Naive B cell (primary cell): ENCODE data around the gene BIRC7. TPM values are rescaled to one million over a fixed set of nuclear protein-coding genes. Genes with fewer than 3 reads are reported as not detected.

ENCODE experiments used
- ATAC-seq, 2 donors: fragments of 150-1000 bp; cut with Tn5 transposase; 2 replicates each; pipeline ENCODE4 v1.10.0; 2021; ENCODE audit warnings: low read depth in 2 of 2, mild to moderate bottlenecking in 2 of 2, moderate library complexity in 2 of 2
- DNase-seq: peaks from one replicate; pipeline ENCODE4 v3.0.0; 2022
- H3K27ac Mint-ChIP-seq, 6 donors: one replicate each; pipeline ENCODE4 v1.8.0; 2020 to 2022; ENCODE audit warnings: mild to moderate bottlenecking in 6 of 6, mixed read lengths in 6 of 6, moderate library complexity in 5 of 6, inconsistent platforms in 2 of 6
- H3K27me3 Mint-ChIP-seq, 3 donors: one replicate each; pipeline ENCODE4 v1.8.0; 2021 to 2022; ENCODE audit warnings: mixed read lengths in 3 of 3, mild to moderate bottlenecking in 1 of 3
- H3K36me3 Mint-ChIP-seq, 2 donors: one replicate each; pipeline ENCODE4 v1.8.0; 2020 to 2022; ENCODE audit warnings: mixed read lengths in 2 of 2, inconsistent platforms in 1 of 2, mild to moderate bottlenecking in 1 of 2
- H3K4me1 Mint-ChIP-seq, 3 donors: one replicate each; pipeline ENCODE4 v1.8.0; 2020 to 2022; ENCODE audit warnings: mixed read lengths in 3 of 3, inconsistent platforms in 1 of 3, mild to moderate bottlenecking in 1 of 3, moderate library complexity in 1 of 3
- H3K4me3 Mint-ChIP-seq, 8 donors: one replicate each; pipeline ENCODE4 v1.8.0; 2020 to 2022; ENCODE audit warnings: mild to moderate bottlenecking in 8 of 8, mixed read lengths in 8 of 8, moderate library complexity in 8 of 8, inconsistent platforms in 2 of 8
- H3K9me3 Mint-ChIP-seq, 7 donors: one replicate each; pipeline ENCODE4 v1.8.0; 2020 to 2022; ENCODE audit warnings: mixed read lengths in 7 of 7, mild to moderate bottlenecking in 5 of 7, inconsistent platforms in 2 of 7, moderate library complexity in 1 of 7
- polyA plus RNA-seq, 6 donors: library from polyadenylated mRNA; unstranded; fragments of 300-500 nt; fragmentation: Illumina TruSeq; gene quantifications; one replicate each; pipeline ENCODE4 v1.2.3, GENCODE V29; 2021; ENCODE audit warnings: low read depth in 6 of 6

Gene BIRC7
- polyA plus RNA-seq, 6 donors from 2014 or later: not detected

GRCh38 chr20:63281742-63282665, 46.3 kb downstream of the BIRC7 start:
- no peaks in the 10 kb centered on the region for H3K36me3 Mint-ChIP-seq
- H3K9me3 Mint-ChIP-seq: no peaks in the 10 kb centered on the region
- H3K27ac Mint-ChIP-seq: no peak overlapping the region
- no peak overlapping the region for H3K4me3 Mint-ChIP-seq
- ATAC-seq (no peak), DNase-seq (no peak)
- H3K4me1 Mint-ChIP-seq: peaks cover 0 to 2% (median 0%) of the 10 kb centered on the region in 3 donors
- H3K27me3 Mint-ChIP-seq: no peaks in the 10 kb centered on the region

GRCh38 chr20:63282946-63283345, 47.2 kb downstream of the BIRC7 start:
- Mint-ChIP-seq H3K4me3 (no peak overlapping the region), H3K9me3 (no peaks in the 10 kb centered on the region), H3K4me1 (peaks cover 0 to 2% (median 0%) of the 10 kb centered on the region in 3 donors), H3K27me3 (no peaks in the 10 kb centered on the region), H3K36me3 (no peaks in the 10 kb centered on the region), H3K27ac (peak overlapping the region in 1 of 6 donors; percentile 60)
- DNase-seq (no peak), ATAC-seq (no peak)

GRCh38 chr20:63283397-63284082, 47.8 kb downstream of the BIRC7 start:
- H3K27ac Mint-ChIP-seq: peak overlapping the region in 1 of 6 donors; percentile 60
- H3K36me3 Mint-ChIP-seq: no peaks in the 10 kb centered on the region
- H3K4me3 Mint-ChIP-seq: peak overlapping the region in 2 of 8 donors; percentile 22 to 54
- DNase-seq (no peak), ATAC-seq (no peak)
- no peaks in the 10 kb centered on the region for H3K9me3 Mint-ChIP-seq
- H3K27me3 Mint-ChIP-seq: no peaks in the 10 kb centered on the region
- peaks cover 0 to 2% (median 0%) of the 10 kb centered on the region in 3 donors for H3K4me1 Mint-ChIP-seq

- Mint-ChIP-seq H3K4me1 (peaks cover 0 to 2% (median 0%) of the 10 kb centered on the region in 3 donors), H3K4me3 (peak overlapping the region in 6 of 8 donors; percentile 38 to 87 (median 59)), H3K27ac (no peak overlapping the region), H3K27me3 (no peaks in the 10 kb centered on the region), H3K9me3 (no peaks in the 10 kb centered on the region), H3K36me3 (no peaks in the 10 kb centered on the region)
- no peak for DNase-seq
- no peak for ATAC-seq
Observed at GRCh38 chr20:63284083-63284440, 48.4 kb downstream of the BIRC7 start.

- Mint-ChIP-seq H3K27me3 (no peaks in the 10 kb centered on the region), H3K36me3 (no peaks in the 10 kb centered on the region), H3K9me3 (no peaks in the 10 kb centered on the region), H3K27ac (peak overlapping the region in 1 of 6 donors; percentile 95), H3K4me1 (no peaks in the 10 kb centered on the region), H3K4me3 (peak overlapping the region in 4 of 8 donors; percentile 38 to 83 (median 50))
- no peak for DNase-seq
- no peak for ATAC-seq
Observed at GRCh38 chr20:63284544-63284949, 48.8 kb downstream of the BIRC7 start.

GRCh38 chr20:63284981-63285524, 49.3 kb downstream of the BIRC7 start:
- peak overlapping the region in 1 of 6 donors; percentile 42 for H3K27ac Mint-ChIP-seq
- no peaks in the 10 kb centered on the region for H3K9me3 Mint-ChIP-seq
- H3K27me3 Mint-ChIP-seq: no peaks in the 10 kb centered on the region
- H3K36me3 Mint-ChIP-seq: no peaks in the 10 kb centered on the region
- no peaks in the 10 kb centered on the region for H3K4me1 Mint-ChIP-seq
- DNase-seq (no peak), ATAC-seq (no peak)
- H3K4me3 Mint-ChIP-seq: peak overlapping the region in 3 of 8 donors; percentile 38 to 54 (median 47)

GRCh38 chr20:63285636-63286615, 50.2 kb downstream of the BIRC7 start:
- no peak for ATAC-seq
- Mint-ChIP-seq H3K4me3 (peak overlapping the region in 1 of 8 donors; percentile 31), H3K27me3 (no peaks in the 10 kb centered on the region), H3K27ac (no peak overlapping the region), H3K9me3 (no peaks in the 10 kb centered on the region), H3K4me1 (no peaks in the 10 kb centered on the region), H3K36me3 (no peaks in the 10 kb centered on the region)
- no peak for DNase-seq

- DNase-seq (no peak), ATAC-seq (no peak)
- H3K9me3 Mint-ChIP-seq: no peaks in the 10 kb centered on the region
- no peaks in the 10 kb centered on the region for H3K36me3 Mint-ChIP-seq
- no peak overlapping the region for H3K4me3 Mint-ChIP-seq
- no peaks in the 10 kb centered on the region for H3K27me3 Mint-ChIP-seq
- no peaks in the 10 kb centered on the region for H3K4me1 Mint-ChIP-seq
- H3K27ac Mint-ChIP-seq: no peak overlapping the region
Observed at GRCh38 chr20:63286781-63287696, 51.3 kb downstream of the BIRC7 start.

- DNase-seq: no peak
- no peaks in the 10 kb centered on the region for H3K36me3 Mint-ChIP-seq
- no peaks in the 10 kb centered on the region for H3K4me1 Mint-ChIP-seq
Observed at GRCh38 chr20:63287697-63288580, 52.2 kb downstream of the BIRC7 start.

GRCh38 chr20:63288581-63289251, 53.0 kb downstream of the BIRC7 start:
- ATAC-seq: no peak
- Mint-ChIP-seq H3K27ac (peak overlapping the region in 1 of 6 donors; percentile 87), H3K27me3 (no peaks in the 10 kb centered on the region), H3K4me1 (no peaks in the 10 kb centered on the region), H3K36me3 (no peaks in the 10 kb centered on the region), H3K9me3 (no peaks in the 10 kb centered on the region), H3K4me3 (no peak overlapping the region)
- no peak for DNase-seq

More at GRCh38 chr20:63287697-63288580, 52.2 kb downstream of the BIRC7 start:
- peak overlapping the region in 2 of 6 donors; percentile 15 to 57 for H3K27ac Mint-ChIP-seq
- H3K9me3 Mint-ChIP-seq: no peaks in the 10 kb centered on the region
- no peaks in the 10 kb centered on the region for H3K27me3 Mint-ChIP-seq
- ATAC-seq: no peak
- H3K4me3 Mint-ChIP-seq: no peak overlapping the region
